Fibroblast of lung (primary cell): Measurements from ENCODE around the gene GRID1.

Experiments
- CTCF ChIP-seq, 2 donors: IDR thresholded peaks in 1 of 2; conservative IDR thresholded peaks in 1 of 2; 1 replicate in 1 of 2; 2 replicates in 1 of 2; pipeline ENCODE4 v1.5.1; 2011 to 2012; ENCODE audit warnings: low read length in 2 of 2, control low read depth in 1 of 2, inconsistent platforms in 1 of 2, low read depth in 1 of 2, mild to moderate bottlenecking in 1 of 2
- EZH2 ChIP-seq: IDR thresholded peaks from 2 replicates; pipeline ENCODE4 v1.5.1; 2012; ENCODE audit warnings: low read length, control low read depth, mild to moderate bottlenecking; ENCODE audit errors: missing control alignments

GRCh38 chr10:85934586-85934985, 432.0 kb downstream of the GRID1 start:
- TF ChIP-seq CTCF (conservative IDR thresholded peaks at IDR 0.05 in 1 of 2, IDR thresholded peaks at IDR 0.05 in 1 of 2; ENCODE audit: low read depth in 1 of 2, low read length in 2 of 2) (no peak), EZH2 (no peak)
